Activated T-cell treated with anti-CD3 and anti-CD28 coated beads for 48 hours (primary cell): Measurements from ENCODE around the gene RIPPLY3.

ENCODE experiments used
- DNase-seq: peaks from one replicate; pipeline ENCODE4 v3.0.0-alpha.2; 2020; ENCODE audit warnings: low read depth

The RIPPLY3 gene

GRCh38 chr21:37061926-37062592, 55.6 kb downstream of the RIPPLY3 start:
- no peak for DNase-seq

DNA sequence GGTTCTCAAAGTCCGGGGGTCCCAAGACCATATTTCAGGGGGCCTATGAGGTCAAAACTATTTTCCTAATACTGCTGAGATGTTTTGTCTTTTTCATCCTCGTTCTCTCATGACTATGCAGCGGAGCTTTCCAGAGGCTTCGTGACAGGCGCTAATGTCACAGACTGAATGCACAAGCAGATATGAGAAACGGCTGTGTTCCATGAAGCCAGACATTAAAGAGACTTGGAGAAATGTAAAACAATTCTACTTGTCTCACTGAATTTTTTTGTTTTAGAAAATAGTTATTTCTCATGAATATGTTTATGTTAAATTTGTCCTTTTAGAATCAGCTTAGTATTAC, 56.1 kb downstream of the RIPPLY3 start:
- no peak for DNase-seq

DNA sequence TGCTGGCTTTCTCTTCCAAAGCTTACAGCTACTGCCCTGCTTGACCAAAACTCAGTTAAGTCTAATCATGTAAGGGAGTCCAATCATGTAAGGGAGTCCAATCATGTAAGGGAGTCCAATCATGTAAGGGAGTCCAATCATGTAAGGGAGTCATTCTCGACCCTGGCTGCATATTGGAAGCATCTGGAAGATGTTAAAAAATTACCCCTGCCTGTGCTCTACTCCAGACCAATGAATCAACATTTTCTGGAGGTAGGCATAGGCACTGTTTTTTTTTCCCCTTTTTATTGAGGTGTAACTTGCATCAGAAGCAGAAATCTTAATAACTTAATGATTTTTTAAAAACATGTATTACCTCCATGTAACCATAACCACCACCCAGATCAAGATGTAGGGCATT, 56.9 kb downstream of the RIPPLY3 start:
- no peak for DNase-seq

DNA sequence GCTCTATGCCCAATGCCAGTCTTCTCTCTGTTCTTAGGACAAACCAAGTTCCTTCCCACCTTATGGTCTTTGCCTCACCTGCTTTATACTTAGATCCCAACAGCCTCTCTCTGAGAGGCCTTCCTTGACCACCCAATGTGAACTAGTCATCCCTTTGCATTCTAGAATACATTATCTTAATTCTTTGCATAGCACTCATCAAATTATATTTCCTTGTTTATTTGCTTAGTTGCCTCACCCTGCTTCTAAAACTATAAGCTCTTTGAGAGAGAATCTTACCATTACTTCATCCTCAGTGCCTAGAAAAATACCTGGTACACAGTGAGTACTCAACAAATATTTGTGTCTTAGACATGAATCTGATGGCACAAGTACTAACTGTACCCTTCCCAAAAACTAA, 58.3 kb downstream of the RIPPLY3 start:
- no peak for DNase-seq

GRCh38 chr21:37065561-37066177, 59.2 kb downstream of the RIPPLY3 start:
- no peak for DNase-seq
